Tibial nerve (tissue), 4 donors: ENCODE data around the gene C14orf119.

ENCODE experiments used
- EP300 ChIP-seq, 2 donors: sonication (generic); formaldehyde crosslinking; IDR thresholded peaks; one replicate each; pipeline ENCODE4 v1.6.1; 2017; ENCODE audit warnings: antibody characterized with exemption in 2 of 2, mild to moderate bottlenecking in 1 of 2
- POLR2A ChIP-seq, 2 donors: fragments of 450-650 bp; IDR thresholded peaks; one replicate each; pipeline ENCODE4 v1.6.1; 2017; ENCODE audit warnings: antibody characterized with exemption in 2 of 2, mild to moderate bottlenecking in 2 of 2, moderate library complexity in 2 of 2
- TF ChIP-seq, protein P1 (sequence below), 5 experiments: fragments of 200-600 bp in 3 of 5; fragments of 450-650 bp in 2 of 5; sonication (generic) in 3 of 5; IDR thresholded peaks; one replicate each; pipeline ENCODE4 v1.5.1; 2016 to 2019; ENCODE audit warnings: antibody characterized with exemption in 5 of 5, mild to moderate bottlenecking in 3 of 5, moderate library complexity in 2 of 5

DNA sequence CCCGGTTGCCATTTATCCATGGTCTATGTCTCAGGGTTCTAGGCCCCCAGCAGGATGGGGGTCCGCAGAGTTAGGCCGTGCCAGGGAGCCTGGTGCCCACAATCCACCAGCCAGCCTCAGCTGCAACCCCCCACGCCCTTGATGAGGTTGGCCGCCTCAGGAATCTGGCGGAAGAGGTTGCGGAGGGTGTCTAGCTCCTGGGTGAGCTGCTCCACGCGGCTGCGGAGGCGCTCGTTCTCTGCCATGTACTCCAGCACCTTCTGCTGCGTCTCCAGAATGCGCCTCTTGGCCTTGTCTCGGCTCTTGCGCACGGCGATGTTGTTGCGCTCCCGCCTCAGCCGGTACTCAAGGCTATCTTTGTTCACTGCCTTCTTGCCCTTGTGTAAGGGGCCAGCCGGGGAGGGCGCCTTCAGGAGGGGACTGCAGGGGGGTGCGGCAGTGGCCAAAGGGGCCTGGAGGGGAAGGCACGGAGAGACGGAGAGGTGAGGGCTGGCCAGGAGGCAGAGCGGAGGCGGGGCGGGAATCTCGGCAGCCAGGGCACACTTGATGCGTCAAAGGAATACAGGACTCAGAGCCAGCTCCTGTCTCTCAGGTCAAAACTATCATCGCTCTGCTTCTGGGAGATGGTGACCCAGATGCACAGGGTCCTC lies 22.2 kb downstream of the C14orf119 start:
- TF ChIP-seq, protein P1, sequence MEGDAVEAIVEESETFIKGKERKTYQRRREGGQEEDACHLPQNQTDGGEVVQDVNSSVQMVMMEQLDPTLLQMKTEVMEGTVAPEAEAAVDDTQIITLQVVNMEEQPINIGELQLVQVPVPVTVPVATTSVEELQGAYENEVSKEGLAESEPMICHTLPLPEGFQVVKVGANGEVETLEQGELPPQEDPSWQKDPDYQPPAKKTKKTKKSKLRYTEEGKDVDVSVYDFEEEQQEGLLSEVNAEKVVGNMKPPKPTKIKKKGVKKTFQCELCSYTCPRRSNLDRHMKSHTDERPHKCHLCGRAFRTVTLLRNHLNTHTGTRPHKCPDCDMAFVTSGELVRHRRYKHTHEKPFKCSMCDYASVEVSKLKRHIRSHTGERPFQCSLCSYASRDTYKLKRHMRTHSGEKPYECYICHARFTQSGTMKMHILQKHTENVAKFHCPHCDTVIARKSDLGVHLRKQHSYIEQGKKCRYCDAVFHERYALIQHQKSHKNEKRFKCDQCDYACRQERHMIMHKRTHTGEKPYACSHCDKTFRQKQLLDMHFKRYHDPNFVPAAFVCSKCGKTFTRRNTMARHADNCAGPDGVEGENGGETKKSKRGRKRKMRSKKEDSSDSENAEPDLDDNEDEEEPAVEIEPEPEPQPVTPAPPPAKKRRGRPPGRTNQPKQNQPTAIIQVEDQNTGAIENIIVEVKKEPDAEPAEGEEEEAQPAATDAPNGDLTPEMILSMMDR (IDR thresholded peaks at IDR 0.05), result no peak
- no peak for TF ChIP-seq POLR2A (IDR thresholded peaks at IDR 0.05)
- no peak for TF ChIP-seq EP300 (IDR thresholded peaks at IDR 0.05)
